HUDEP-2 (cell line): ENCODE data around the gene SHISA9.

ENCODE experiments used
- DNase-seq, 76 experiments: peaks; one replicate each; lab custom pipeline; 2025; ENCODE audit not compliant: unreplicated experiment in 76 of 76; lab: John Stamatoyannopoulos, UW

SHISA9 gene

GRCh38 chr16:13012601-13013000, 111.2 kb downstream of the SHISA9 start:
- DNase-seq, result no peak

- no peak for DNase-seq
Measured at GRCh38 chr16:13013043-13013442, 111.6 kb downstream of the SHISA9 start.

GRCh38 chr16:13014476-13014875, 113.1 kb downstream of the SHISA9 start:
- no peak for DNase-seq

- no peak for DNase-seq
Measured at GRCh38 chr16:13018026-13018425, 116.6 kb downstream of the SHISA9 start.

- DNase-seq, result no peak
Measured at GRCh38 chr16:13021996-13022395, 120.6 kb downstream of the SHISA9 start.

- no peak for DNase-seq
Measured at GRCh38 chr16:13029786-13030185, 128.4 kb downstream of the SHISA9 start.

- DNase-seq, result no peak
Measured at GRCh38 chr16:13030769-13031168, 129.4 kb downstream of the SHISA9 start.

GRCh38 chr16:13032911-13033310, 131.5 kb downstream of the SHISA9 start:
- DNase-seq, result no peak

- DNase-seq, result peak in 36 of 76 experiments; percentile 0 to 45 (median 11)
Measured at GRCh38 chr16:13036600-13036999, 135.2 kb downstream of the SHISA9 start.

GRCh38 chr16:13038591-13038990, 137.2 kb downstream of the SHISA9 start:
- no peak for DNase-seq

- DNase-seq, result no peak
Measured at GRCh38 chr16:13039526-13039925, 138.1 kb downstream of the SHISA9 start.

GRCh38 chr16:13041180-13041579, 139.8 kb downstream of the SHISA9 start:
- no peak for DNase-seq

- DNase-seq, result no peak
Measured at GRCh38 chr16:13041646-13042290, 140.4 kb downstream of the SHISA9 start.

GRCh38 chr16:13042291-13042685, 140.9 kb downstream of the SHISA9 start:
- DNase-seq, result no peak

GRCh38 chr16:13046061-13046821, 144.8 kb downstream of the SHISA9 start:
- DNase-seq, result no peak

- DNase-seq, result no peak
Measured at GRCh38 chr16:13047276-13047675, 145.9 kb downstream of the SHISA9 start.

- no peak for DNase-seq
Measured at GRCh38 chr16:13049688-13050087, 148.3 kb downstream of the SHISA9 start.

- DNase-seq, result no peak
Measured at GRCh38 chr16:13052431-13052830, 151.0 kb downstream of the SHISA9 start.

GRCh38 chr16:13055480-13055879, 154.1 kb downstream of the SHISA9 start:
- no peak for DNase-seq

GRCh38 chr16:13056607-13057006, 155.2 kb downstream of the SHISA9 start:
- no peak for DNase-seq

GRCh38 chr16:13060932-13061331, 159.5 kb downstream of the SHISA9 start:
- no peak for DNase-seq

GRCh38 chr16:13061691-13062090, 160.3 kb downstream of the SHISA9 start:
- DNase-seq, result no peak
